ENCODE data around the gene RAB33B. TPM values are rescaled to one million over a fixed set of nuclear protein-coding genes. Genes with fewer than 3 reads are reported as not detected.

Gene RAB33B
- polyA plus RNA-seq, 1 donor (not counting 4 experiments of a cell fraction or from before 2014, with no cell fraction given), result 4.4 TPM

- peaks cover 3% of the 10 kb centered on the region for H3K9me1 ChIP-seq (ENCODE audit: control insufficient read depth, extremely low read depth, insufficient read depth, low read length)
- no peak for FAIRE-seq
- H3K27ac ChIP-seq (ENCODE audit: control insufficient read depth, insufficient read depth, low read length), result no peak overlapping the region
Observed at GRCh38 chr4:139457318-139457717, 3.4 kb downstream of the RAB33B start.

GRCh38 chr4:139458543-139458942 is 4.6 kb downstream of the RAB33B start:
- FAIRE-seq (peak; percentile 13), DNase-seq (ENCODE audit: low read depth, low spot score) (no peak)
- Histone ChIP-seq H3K79me2 (ENCODE audit: control insufficient read depth, insufficient read depth, low read length) (peaks cover 61% of the 10 kb centered on the region), H3K4me1 (ENCODE audit: control insufficient read depth, extremely low read depth, insufficient read depth, low read length) (peaks cover 23% of the 10 kb centered on the region), H3K36me3 (ENCODE audit: control insufficient read depth in 2 of 2, extremely low read depth in 1 of 2, insufficient read depth in 2 of 2, low read length in 2 of 2) (no peaks in the 10 kb centered on the region), H3K27me3 (ENCODE audit: control insufficient read depth, extremely low read depth, insufficient read depth, low read length) (no peaks in the 10 kb centered on the region), H4K20me1 (ENCODE audit: control insufficient read depth, extremely low read depth, insufficient read depth, low read length) (no peaks in the 10 kb centered on the region), H3K9me1 (ENCODE audit: control insufficient read depth, extremely low read depth, insufficient read depth, low read length) (peaks cover 3% of the 10 kb centered on the region), H3K27ac (ENCODE audit: control insufficient read depth, insufficient read depth, low read length) (no peak overlapping the region), H2AFZ (ENCODE audit: control insufficient read depth, low read length) (no peak overlapping the region), H3K9me3 (ENCODE audit: control insufficient read depth, low read depth, low read length) (no peaks in the 10 kb centered on the region), H3K9ac (ENCODE audit: control insufficient read depth, extremely low read depth, insufficient read depth, low read length) (no peak overlapping the region), H3K4me3 (ENCODE audit: control insufficient read depth in 2 of 3, extremely low read depth in 1 of 3, insufficient read depth in 2 of 3, low read depth in 1 of 3, low read length in 3 of 3) (no peak overlapping the region), H3K4me2 (ENCODE audit: control insufficient read depth, extremely low read depth, insufficient read depth, low read depth, low read length) (peak overlapping the region; percentile 13)
- no peak for TF ChIP-seq CTCF (optimal IDR thresholded peaks at IDR 0.05 in 1 of 3, IDR thresholded peaks at IDR 0.05 in 1 of 3, conservative IDR thresholded peaks at IDR 0.05 in 1 of 3; ENCODE audit: extremely low read depth in 1 of 3, insufficient read depth in 2 of 3, low read length in 3 of 3)
- TF ChIP-seq EZH2 (IDR thresholded peaks at IDR 0.05; ENCODE audit: low read length), result no peak
- dilution Hi-C loops (cut with MboI; ENCODE audit: extremely low pct_ligation_motif_present, low sequenced_read_pairs), result no loop called here

More at GRCh38 chr4:139457318-139457717, 3.4 kb downstream of the RAB33B start:
- Histone ChIP-seq H4K20me1 (ENCODE audit: control insufficient read depth, extremely low read depth, insufficient read depth, low read length) (no peaks in the 10 kb centered on the region), H3K79me2 (ENCODE audit: control insufficient read depth, insufficient read depth, low read length) (peaks cover 57% of the 10 kb centered on the region), H3K36me3 (ENCODE audit: control insufficient read depth in 2 of 2, extremely low read depth in 1 of 2, insufficient read depth in 2 of 2, low read length in 2 of 2) (no peaks in the 10 kb centered on the region), H3K9me3 (ENCODE audit: control insufficient read depth, low read depth, low read length) (no peaks in the 10 kb centered on the region), H2AFZ (ENCODE audit: control insufficient read depth, low read length) (no peak overlapping the region), H3K4me3 (ENCODE audit: control insufficient read depth in 2 of 3, extremely low read depth in 1 of 3, insufficient read depth in 2 of 3, low read depth in 1 of 3, low read length in 3 of 3) (no peak overlapping the region), H3K9ac (ENCODE audit: control insufficient read depth, extremely low read depth, insufficient read depth, low read length) (no peak overlapping the region), H3K27me3 (ENCODE audit: control insufficient read depth, extremely low read depth, insufficient read depth, low read length) (no peaks in the 10 kb centered on the region), H3K4me2 (ENCODE audit: control insufficient read depth, extremely low read depth, insufficient read depth, low read depth, low read length) (no peak overlapping the region), H3K4me1 (ENCODE audit: control insufficient read depth, extremely low read depth, insufficient read depth, low read length) (peaks cover 24% of the 10 kb centered on the region)
- dilution Hi-C loops (cut with MboI; ENCODE audit: extremely low pct_ligation_motif_present, low sequenced_read_pairs), result no loop called here
- TF ChIP-seq EZH2 (IDR thresholded peaks at IDR 0.05; ENCODE audit: low read length) (no peak), CTCF (optimal IDR thresholded peaks at IDR 0.05 in 1 of 3, IDR thresholded peaks at IDR 0.05 in 1 of 3, conservative IDR thresholded peaks at IDR 0.05 in 1 of 3; ENCODE audit: extremely low read depth in 1 of 3, insufficient read depth in 2 of 3, low read length in 3 of 3) (no peak)
- DNase-seq (ENCODE audit: low read depth, low spot score), result no peak

Data from keratinocyte (primary cell).